ENCODE results near the gene IL15.

IL15 gene

DNA sequence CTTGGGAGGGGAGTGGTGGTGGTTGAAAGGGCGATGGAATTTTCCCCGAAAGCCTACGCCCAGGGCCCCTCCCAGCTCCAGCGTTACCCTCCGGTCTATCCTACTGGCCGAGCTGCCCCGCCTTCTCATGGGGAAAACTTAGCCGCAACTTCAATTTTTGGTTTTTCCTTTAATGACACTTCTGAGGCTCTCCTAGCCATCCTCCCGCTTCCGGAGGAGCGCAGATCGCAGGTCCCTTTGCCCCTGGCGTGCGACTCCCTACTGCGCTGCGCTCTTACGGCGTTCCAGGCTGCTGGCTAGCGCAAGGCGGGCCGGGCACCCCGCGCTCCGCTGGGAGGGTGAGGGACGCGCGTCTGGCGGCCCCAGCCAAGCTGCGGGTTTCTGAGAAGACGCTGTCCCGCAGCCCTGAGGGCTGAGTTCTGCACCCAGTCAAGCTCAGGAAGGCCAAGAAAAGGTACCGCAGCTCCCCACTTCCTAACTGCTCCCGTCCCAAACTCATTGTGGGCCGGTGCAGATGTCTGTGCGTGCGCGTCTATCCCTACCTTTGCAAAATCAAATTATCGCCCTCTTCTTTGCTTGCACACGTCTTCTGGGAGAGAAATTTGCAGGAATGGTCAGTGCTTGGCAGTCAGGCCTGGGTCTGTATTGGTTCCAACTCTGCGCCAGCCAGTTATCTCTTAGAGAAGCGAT lies 533 bp downstream of the IL15 start:
- Histone ChIP-seq H3K9ac (ENCODE audit: low read depth, low read length) (peak overlapping the region; percentile 84), H3K4me1 (ENCODE audit: insufficient read depth, low read length) (peaks cover 9% of the 10 kb centered on the region; the same call in 1 of the 2 replicates)

DNA sequence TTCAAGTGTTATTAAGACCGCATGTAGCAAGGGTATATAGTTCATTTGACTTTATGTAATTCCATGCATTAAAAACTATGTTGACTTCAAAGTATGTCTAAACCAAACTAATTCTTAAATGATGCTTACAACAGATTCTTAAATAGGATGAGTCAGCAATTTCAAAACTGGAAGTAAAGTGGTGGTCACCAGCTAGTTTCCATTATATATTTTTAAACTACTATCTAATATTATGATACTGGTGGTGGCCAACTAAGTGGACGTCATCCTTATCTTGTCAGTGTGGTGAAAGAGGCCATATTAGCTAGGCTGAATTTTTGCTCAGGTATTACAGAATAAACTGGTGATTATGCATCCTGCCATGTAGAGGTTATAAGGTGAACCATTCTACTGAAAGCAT lies 1.2 kb downstream of the IL15 start:
- Histone ChIP-seq H3K9ac (ENCODE audit: low read depth, low read length) (no peak overlapping the region; the same call in 1 of the 2 replicates), H3K9me3 (ENCODE audit: control insufficient read depth, insufficient read depth, low read length) (no peaks in the 10 kb centered on the region), H3K36me3 (ENCODE audit: insufficient read depth, low read length) (no peaks in the 10 kb centered on the region)

More for the DNA sequence above, 533 bp downstream of the IL15 start:
- H3K9me3 ChIP-seq (ENCODE audit: control insufficient read depth, insufficient read depth, low read length): no peaks in the 10 kb centered on the region
- H3K36me3 ChIP-seq (ENCODE audit: insufficient read depth, low read length): no peaks in the 10 kb centered on the region

DNA sequence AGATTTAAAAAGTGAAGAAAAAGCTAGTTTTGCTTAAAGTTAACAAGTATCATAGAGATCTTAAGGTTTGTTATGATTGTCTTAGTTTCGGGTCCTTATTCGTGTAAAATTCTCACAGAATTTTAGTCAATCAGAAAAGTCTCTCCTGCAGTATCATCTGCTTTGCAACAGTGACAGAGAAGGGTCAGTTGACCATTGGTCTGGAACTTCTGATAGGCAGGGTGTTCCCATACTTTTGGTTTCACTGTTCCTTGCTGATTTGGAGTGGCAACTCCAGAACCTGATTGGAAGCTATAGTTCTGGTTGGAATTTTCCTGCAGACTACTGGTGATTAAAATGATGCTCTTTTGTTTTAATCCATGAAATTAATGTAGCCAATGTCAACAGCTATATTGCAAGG lies 1.8 kb downstream of the IL15 start:
- no peak overlapping the region for H3K9ac ChIP-seq (ENCODE audit: low read depth, low read length)
- H3K4me1 ChIP-seq (ENCODE audit: insufficient read depth, low read length): peaks cover 3% of the 10 kb centered on the region; the same call in 1 of the 2 replicates
- no peaks in the 10 kb centered on the region for H3K36me3 ChIP-seq (ENCODE audit: insufficient read depth, low read length)
- no peaks in the 10 kb centered on the region for H3K9me3 ChIP-seq (ENCODE audit: control insufficient read depth, insufficient read depth, low read length)

More for the DNA sequence above, 1.2 kb downstream of the IL15 start:
- peaks cover 7% of the 10 kb centered on the region; the same call in 1 of the 2 replicates for H3K4me1 ChIP-seq (ENCODE audit: insufficient read depth, low read length)

DNA sequence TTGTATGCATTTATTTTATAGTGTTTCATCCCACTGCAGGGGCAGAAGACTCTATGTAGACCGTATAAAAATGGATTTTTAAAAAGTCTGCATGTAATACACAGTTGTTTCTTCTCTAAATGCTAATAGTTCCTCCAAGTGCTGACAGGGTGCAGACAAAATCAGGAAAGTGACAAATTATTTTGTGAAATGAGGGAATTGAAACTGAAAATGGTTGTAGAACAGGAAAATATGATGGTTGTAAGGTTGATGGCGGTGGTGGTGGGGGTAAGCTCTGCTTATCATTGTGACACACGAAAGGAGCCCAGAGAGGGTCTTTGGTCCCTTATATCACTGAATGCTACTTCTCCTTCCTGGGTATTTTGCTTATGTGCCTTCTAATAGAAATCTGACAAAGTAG lies 4.3 kb downstream of the IL15 start:
- Histone ChIP-seq H3K9ac (ENCODE audit: low read depth, low read length) (no peak overlapping the region), H3K9me3 (ENCODE audit: control insufficient read depth, insufficient read depth, low read length) (no peaks in the 10 kb centered on the region), H3K4me1 (ENCODE audit: insufficient read depth, low read length) (no peaks in the 10 kb centered on the region), H3K36me3 (ENCODE audit: insufficient read depth, low read length) (no peaks in the 10 kb centered on the region)

GRCh38 chr4:141642063-141642462 lies 5.7 kb downstream of the IL15 start:
- Histone ChIP-seq H3K9me3 (ENCODE audit: control insufficient read depth, insufficient read depth, low read length) (no peaks in the 10 kb centered on the region), H3K4me1 (ENCODE audit: insufficient read depth, low read length) (no peaks in the 10 kb centered on the region), H3K9ac (ENCODE audit: low read depth, low read length) (no peak overlapping the region), H3K36me3 (ENCODE audit: insufficient read depth, low read length) (no peaks in the 10 kb centered on the region)

GRCh38 chr4:141642711-141643110 lies 6.3 kb downstream of the IL15 start:
- Histone ChIP-seq H3K36me3 (ENCODE audit: insufficient read depth, low read length) (no peaks in the 10 kb centered on the region), H3K9ac (ENCODE audit: low read depth, low read length) (no peak overlapping the region), H3K4me1 (ENCODE audit: insufficient read depth, low read length) (no peaks in the 10 kb centered on the region), H3K9me3 (ENCODE audit: control insufficient read depth, insufficient read depth, low read length) (no peaks in the 10 kb centered on the region)

DNA sequence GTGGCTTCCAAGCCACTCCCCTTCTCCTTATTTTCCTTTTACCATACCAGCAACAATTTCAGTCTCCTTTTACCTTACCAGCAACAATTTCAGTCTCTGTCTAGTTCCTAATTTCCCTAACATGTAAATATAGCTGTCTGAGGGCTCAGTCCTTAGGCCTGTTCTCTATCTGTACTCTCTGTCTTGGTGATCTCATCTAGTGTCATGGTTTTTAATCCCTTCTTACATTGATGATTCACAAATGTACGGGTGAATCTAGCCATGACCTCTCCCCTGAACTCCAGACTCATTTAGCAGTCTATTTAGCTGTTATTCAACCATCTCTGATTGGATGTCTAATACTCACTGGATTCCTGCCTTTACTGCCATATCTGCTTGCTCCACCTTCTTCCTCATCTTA lies 7.2 kb downstream of the IL15 start:
- Histone ChIP-seq H3K36me3 (ENCODE audit: insufficient read depth, low read length) (no peaks in the 10 kb centered on the region), H3K4me1 (ENCODE audit: insufficient read depth, low read length) (no peaks in the 10 kb centered on the region), H3K9me3 (ENCODE audit: control insufficient read depth, insufficient read depth, low read length) (no peaks in the 10 kb centered on the region), H3K9ac (ENCODE audit: low read depth, low read length) (no peak overlapping the region)

GRCh38 chr4:141645611-141646340 lies 9.4 kb downstream of the IL15 start:
- Histone ChIP-seq H3K36me3 (ENCODE audit: insufficient read depth, low read length) (no peaks in the 10 kb centered on the region), H3K9me3 (ENCODE audit: control insufficient read depth, insufficient read depth, low read length) (no peaks in the 10 kb centered on the region), H3K9ac (ENCODE audit: low read depth, low read length) (no peak overlapping the region), H3K4me1 (ENCODE audit: insufficient read depth, low read length) (no peaks in the 10 kb centered on the region)

- H3K4me1 ChIP-seq (ENCODE audit: insufficient read depth, low read length): no peaks in the 10 kb centered on the region
- H3K9ac ChIP-seq (ENCODE audit: low read depth, low read length): no peak overlapping the region
These were observed 10.6 kb downstream of the IL15 start for GRCh38 chr4:141646969-141647368.

GRCh38 chr4:141647966-141648365 lies 11.6 kb downstream of the IL15 start:
- no peaks in the 10 kb centered on the region for H3K4me1 ChIP-seq (ENCODE audit: insufficient read depth, low read length)
- H3K9ac ChIP-seq (ENCODE audit: low read depth, low read length): no peak overlapping the region
- no peaks in the 10 kb centered on the region for H3K36me3 ChIP-seq (ENCODE audit: insufficient read depth, low read length)
- H3K9me3 ChIP-seq (ENCODE audit: control insufficient read depth, insufficient read depth, low read length): no peaks in the 10 kb centered on the region

More at GRCh38 chr4:141646969-141647368, 10.6 kb downstream of the IL15 start:
- H3K36me3 ChIP-seq (ENCODE audit: insufficient read depth, low read length): no peaks in the 10 kb centered on the region
- H3K9me3 ChIP-seq (ENCODE audit: control insufficient read depth, insufficient read depth, low read length): no peaks in the 10 kb centered on the region

DNA sequence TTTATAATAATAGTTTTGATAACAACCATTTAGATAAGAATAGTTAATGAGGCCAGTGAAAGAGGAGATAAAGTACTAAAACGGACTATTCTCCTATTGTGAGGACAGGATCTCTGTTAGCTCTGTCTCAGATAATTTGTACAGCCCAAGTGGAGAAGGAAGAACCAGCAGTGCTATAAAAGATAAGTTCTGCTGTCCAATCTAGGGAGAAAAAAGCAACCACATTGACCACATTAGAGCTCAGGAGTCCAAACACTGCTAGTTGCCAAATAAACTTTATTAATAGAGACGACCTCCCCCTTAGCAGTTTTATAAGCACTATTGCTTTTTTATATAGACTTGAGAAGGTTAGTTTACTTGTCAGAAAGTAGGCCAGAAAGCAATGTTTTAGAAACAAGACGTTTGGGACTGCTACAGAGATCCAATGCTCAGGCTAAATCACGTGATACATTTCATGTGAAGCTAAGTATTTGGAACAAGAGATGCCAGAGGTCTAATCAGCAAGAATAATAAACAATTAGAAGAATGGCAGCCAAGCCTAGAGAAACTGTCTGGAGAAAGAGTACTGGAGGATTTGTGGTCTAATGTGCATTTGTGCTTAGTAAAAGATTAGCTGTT lies 15.9 kb downstream of the IL15 start:
- no peaks in the 10 kb centered on the region for H3K9me3 ChIP-seq (ENCODE audit: control insufficient read depth, insufficient read depth, low read length)
- no peaks in the 10 kb centered on the region for H3K36me3 ChIP-seq (ENCODE audit: insufficient read depth, low read length)
- no peak overlapping the region for H3K9ac ChIP-seq (ENCODE audit: low read depth, low read length)
- H3K4me1 ChIP-seq (ENCODE audit: insufficient read depth, low read length): no peaks in the 10 kb centered on the region

DNA sequence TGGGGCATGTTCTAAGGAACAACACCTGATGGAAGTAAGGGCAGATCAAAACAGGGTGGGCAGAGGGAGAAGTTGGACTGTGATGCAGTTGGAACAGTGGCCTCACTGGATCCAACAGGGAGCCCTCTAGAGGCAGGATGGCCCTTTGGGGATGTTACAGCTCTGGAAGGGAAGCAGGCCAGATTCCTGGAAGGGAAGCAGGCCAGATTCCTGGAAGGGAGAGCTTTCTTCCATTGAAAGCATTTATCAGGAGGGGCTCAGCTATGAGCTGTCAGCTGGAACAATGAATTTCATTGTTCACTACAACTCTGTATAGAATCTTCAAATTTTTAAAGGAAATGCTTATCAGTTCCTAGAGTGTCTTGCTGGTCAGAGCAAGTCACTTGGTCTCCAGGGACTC lies 17.7 kb downstream of the IL15 start:
- no peaks in the 10 kb centered on the region for H3K36me3 ChIP-seq (ENCODE audit: insufficient read depth, low read length)
- H3K4me1 ChIP-seq (ENCODE audit: insufficient read depth, low read length): no peaks in the 10 kb centered on the region
- H3K9ac ChIP-seq (ENCODE audit: low read depth, low read length): no peak overlapping the region
- no peaks in the 10 kb centered on the region for H3K9me3 ChIP-seq (ENCODE audit: control insufficient read depth, insufficient read depth, low read length)

DNA sequence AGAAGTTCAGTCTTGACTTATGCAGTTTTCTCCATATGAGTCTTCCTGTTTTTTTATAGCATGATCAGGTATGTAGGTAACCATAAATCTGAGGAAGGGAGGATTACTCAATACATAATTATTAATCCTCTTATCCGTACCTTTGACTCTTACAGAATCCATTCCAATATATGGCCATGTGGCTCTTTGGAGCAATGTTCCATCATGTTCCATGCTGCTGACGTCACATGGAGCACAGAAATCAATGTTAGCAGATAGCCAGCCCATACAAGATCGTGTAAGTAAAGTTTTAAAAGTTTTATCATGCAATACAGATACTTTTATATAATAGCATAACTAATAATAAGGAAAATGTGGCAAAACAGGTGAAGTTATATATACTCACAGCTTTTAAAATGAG lies 19.6 kb downstream of the IL15 start:
- Histone ChIP-seq H3K36me3 (ENCODE audit: insufficient read depth, low read length) (no peaks in the 10 kb centered on the region), H3K9ac (ENCODE audit: low read depth, low read length) (no peak overlapping the region), H3K4me1 (ENCODE audit: insufficient read depth, low read length) (no peaks in the 10 kb centered on the region), H3K9me3 (ENCODE audit: control insufficient read depth, insufficient read depth, low read length) (no peaks in the 10 kb centered on the region)

GRCh38 chr4:141657550-141658250 lies 21.3 kb downstream of the IL15 start:
- Histone ChIP-seq H3K36me3 (ENCODE audit: insufficient read depth, low read length) (no peaks in the 10 kb centered on the region), H3K4me1 (ENCODE audit: insufficient read depth, low read length) (no peaks in the 10 kb centered on the region), H3K9ac (ENCODE audit: low read depth, low read length) (no peak overlapping the region), H3K9me3 (ENCODE audit: control insufficient read depth, insufficient read depth, low read length) (no peaks in the 10 kb centered on the region)
